HS-27A (cell line): ENCODE measurements around the gene USP5.
"Not testable (repeated sequence)": the region's sequence is repeated elsewhere in the genome, so short reads cannot be mapped to it uniquely, and the experiment has no call there.

ENCODE experiments used
- DNase-seq: peaks from one replicate; pipeline ENCODE4 v3.0.0-alpha.2; 2012; ENCODE audit warnings: low read depth, missing footprints

USP5 gene

GRCh38 chr12:6863586-6864321, 11.8 kb downstream of the USP5 start:
- no peak for DNase-seq

GRCh38 chr12:6865307-6865706, 13.4 kb downstream of the USP5 start:
- DNase-seq, result not testable (repeated sequence)

- no peak for DNase-seq
These were observed 14.4 kb downstream of the USP5 start for GRCh38 chr12:6866163-6866919.

GRCh38 chr12:6866920-6867412, 15.0 kb downstream of the USP5 start:
- no peak for DNase-seq

GRCh38 chr12:6867413-6868210, 15.7 kb downstream of the USP5 start, which contains the start of gene TPI1:
Gene TPI1 (plus strand): TSS chr12:6867531. CDS start chr12:6867567, 36 bp downstream.
- DNase-seq, result no peak

GRCh38 chr12:6868211-6869048, 16.5 kb downstream of the USP5 start:
- DNase-seq, result no peak

GRCh38 chr12:6869049-6870021, 17.4 kb downstream of the USP5 start:
- DNase-seq, result no peak

- not testable (repeated sequence) for DNase-seq
These were observed 18.4 kb downstream of the USP5 start for GRCh38 chr12:6870304-6870703.

GRCh38 chr12:6871052-6871957, 19.4 kb downstream of the USP5 start:
- no peak for DNase-seq

GRCh38 chr12:6872073-6873048, 20.4 kb downstream of the USP5 start:
- no peak for DNase-seq

- DNase-seq, result no peak
These were observed 21.4 kb downstream of the USP5 start, which contains the start of gene SPSB2 for GRCh38 chr12:6873094-6874014. Gene SPSB2 (minus strand): TSS chr12:6873303. CDS start chr12:6872901, 402 bp downstream.

- DNase-seq, result not testable (repeated sequence)
These were observed 22.0 kb downstream of the USP5 start for GRCh38 chr12:6874015-6874368.

GRCh38 chr12:6879824-6880223, 27.9 kb downstream of the USP5 start:
- DNase-seq, result not testable (repeated sequence)

- DNase-seq, result no peak
These were observed 31.3 kb downstream of the USP5 start for GRCh38 chr12:6883252-6883651.

- DNase-seq, result no peak
These were observed 31.7 kb downstream of the USP5 start for GRCh38 chr12:6883683-6884082.

- no peak for DNase-seq
These were observed 32.6 kb downstream of the USP5 start for GRCh38 chr12:6884539-6884938.
